Mucosa of rectum (tissue), 2 donors: Measurements from ENCODE around the gene PCDH12.

Experiments used
- H3K27ac ChIP-seq, 2 donors: one replicate each; pipeline ENCODE4 v1.7.0; 2013; ENCODE audit warnings: inconsistent platforms in 2 of 2, low read depth in 2 of 2, low read length in 2 of 2
- H3K27me3 ChIP-seq, 2 donors: one replicate each; pipeline ENCODE4 v1.7.0; 2013; ENCODE audit warnings: low read length in 2 of 2; ENCODE audit not compliant: control insufficient read depth in 2 of 2, insufficient read depth in 2 of 2
- H3K36me3 ChIP-seq, 2 donors: one replicate each; pipeline ENCODE4 v1.7.0; 2013; ENCODE audit warnings: low read length in 2 of 2; ENCODE audit not compliant: control insufficient read depth in 2 of 2, insufficient read depth in 2 of 2
- H3K4me1 ChIP-seq, 2 donors: one replicate each; pipeline ENCODE4 v1.7.0; 2013; ENCODE audit warnings: low read length in 2 of 2, mild to moderate bottlenecking in 1 of 2; ENCODE audit not compliant: control insufficient read depth in 2 of 2, insufficient read depth in 2 of 2
- H3K4me3 ChIP-seq, 2 donors: one replicate each; pipeline ENCODE4 v1.7.0; 2013; ENCODE audit warnings: low read length in 2 of 2
- H3K9ac ChIP-seq, 2 donors: one replicate each; pipeline ENCODE4 v1.7.0; 2013; ENCODE audit warnings: low read length in 2 of 2, low read depth in 1 of 2, mild to moderate bottlenecking in 1 of 2
- H3K9me3 ChIP-seq, 2 donors: one replicate each; pipeline ENCODE4 v1.7.0; 2013; ENCODE audit warnings: low read length in 2 of 2; ENCODE audit not compliant: control insufficient read depth in 2 of 2
- donor health status: healthy.
- donor health status: Normal muscosa, but diverticular disease.

Gene PCDH12

GRCh38 chr5:141913560-141914198 lies 44.3 kb downstream of the PCDH12 start:
- peak overlapping the region in 1 of 2 donors; percentile 57 for H3K9ac ChIP-seq
- H3K27ac ChIP-seq: no peak overlapping the region
- peaks cover 14 to 26% of the 10 kb centered on the region in 2 donors for H3K4me1 ChIP-seq
- peaks cover 0 to 7% of the 10 kb centered on the region in 2 donors for H3K27me3 ChIP-seq
- H3K36me3 ChIP-seq: no peaks in the 10 kb centered on the region
- H3K9me3 ChIP-seq: no peaks in the 10 kb centered on the region
- peak overlapping the region; percentile 54 to 57 for H3K4me3 ChIP-seq

GRCh38 chr5:141910271-141910673 lies 47.7 kb downstream of the PCDH12 start:
- H3K4me3 ChIP-seq: no peak overlapping the region
- no peaks in the 10 kb centered on the region for H3K36me3 ChIP-seq
- H3K4me1 ChIP-seq: peaks cover 8 to 11% of the 10 kb centered on the region in 2 donors
- no peak overlapping the region for H3K27ac ChIP-seq
- no peak overlapping the region for H3K9ac ChIP-seq
- peaks cover 0 to 7% of the 10 kb centered on the region in 2 donors for H3K27me3 ChIP-seq
- H3K9me3 ChIP-seq: no peaks in the 10 kb centered on the region

GRCh38 chr5:141909212-141909611 lies 48.8 kb downstream of the PCDH12 start:
- H3K36me3 ChIP-seq: no peaks in the 10 kb centered on the region
- H3K9me3 ChIP-seq: no peaks in the 10 kb centered on the region
- H3K27me3 ChIP-seq: peaks cover 0 to 7% of the 10 kb centered on the region in 2 donors
- no peak overlapping the region for H3K27ac ChIP-seq
- H3K4me3 ChIP-seq: no peak overlapping the region
- peaks cover 5 to 8% of the 10 kb centered on the region in 2 donors for H3K4me1 ChIP-seq
- no peak overlapping the region for H3K9ac ChIP-seq

- Histone ChIP-seq H3K4me1 (peaks cover 1 to 4% of the 10 kb centered on the region in 2 donors), H3K9ac (no peak overlapping the region), H3K4me3 (no peak overlapping the region), H3K27me3 (peaks cover 0 to 7% of the 10 kb centered on the region in 2 donors), H3K36me3 (no peaks in the 10 kb centered on the region), H3K27ac (no peak overlapping the region), H3K9me3 (no peaks in the 10 kb centered on the region)
These were observed 49.2 kb downstream of the PCDH12 start for GRCh38 chr5:141908796-141909195.

- H3K9ac ChIP-seq: no peak overlapping the region
- no peaks in the 10 kb centered on the region for H3K9me3 ChIP-seq
- no peaks in the 10 kb centered on the region for H3K27me3 ChIP-seq
- H3K4me1 ChIP-seq: no peaks in the 10 kb centered on the region
- no peak overlapping the region for H3K27ac ChIP-seq
- no peak overlapping the region for H3K4me3 ChIP-seq
- no peaks in the 10 kb centered on the region for H3K36me3 ChIP-seq
These were observed 51.0 kb downstream of the PCDH12 start for GRCh38 chr5:141906972-141907371.

- Histone ChIP-seq H3K27me3 (no peaks in the 10 kb centered on the region), H3K27ac (no peak overlapping the region), H3K9ac (no peak overlapping the region), H3K4me3 (no peak overlapping the region), H3K4me1 (no peaks in the 10 kb centered on the region), H3K9me3 (no peaks in the 10 kb centered on the region), H3K36me3 (no peaks in the 10 kb centered on the region)
These were observed 51.5 kb downstream of the PCDH12 start for GRCh38 chr5:141906517-141906916.

GRCh38 chr5:141904551-141904950 lies 53.5 kb downstream of the PCDH12 start:
- Histone ChIP-seq H3K4me3 (no peak overlapping the region), H3K27ac (no peak overlapping the region), H3K27me3 (no peaks in the 10 kb centered on the region), H3K9me3 (no peaks in the 10 kb centered on the region), H3K4me1 (no peaks in the 10 kb centered on the region), H3K36me3 (no peaks in the 10 kb centered on the region), H3K9ac (no peak overlapping the region)

- no peaks in the 10 kb centered on the region for H3K4me1 ChIP-seq
- no peaks in the 10 kb centered on the region for H3K27me3 ChIP-seq
- no peak overlapping the region for H3K4me3 ChIP-seq
- H3K36me3 ChIP-seq: no peaks in the 10 kb centered on the region
- H3K9me3 ChIP-seq: no peaks in the 10 kb centered on the region
- H3K27ac ChIP-seq: no peak overlapping the region
- no peak overlapping the region for H3K9ac ChIP-seq
These were observed 54.7 kb downstream of the PCDH12 start for GRCh38 chr5:141903261-141903660.

- Histone ChIP-seq H3K27ac (no peak overlapping the region), H3K9ac (no peak overlapping the region), H3K4me3 (no peak overlapping the region), H3K9me3 (no peaks in the 10 kb centered on the region), H3K4me1 (no peaks in the 10 kb centered on the region), H3K27me3 (no peaks in the 10 kb centered on the region), H3K36me3 (no peaks in the 10 kb centered on the region)
These were observed 55.8 kb downstream of the PCDH12 start for GRCh38 chr5:141902015-141902814.

GRCh38 chr5:141898448-141899049 lies 59.5 kb downstream of the PCDH12 start:
- no peak overlapping the region for H3K9ac ChIP-seq
- no peak overlapping the region for H3K4me3 ChIP-seq
- no peak overlapping the region for H3K27ac ChIP-seq
- H3K36me3 ChIP-seq: no peaks in the 10 kb centered on the region
- H3K27me3 ChIP-seq: no peaks in the 10 kb centered on the region
- no peaks in the 10 kb centered on the region for H3K4me1 ChIP-seq
- H3K9me3 ChIP-seq: no peaks in the 10 kb centered on the region
